Loucy (cell line): ENCODE measurements around the gene PEX11B.

Experiments used
- EZH2phosphoT487 ChIP-seq: fragments of 200-600 bp; IDR thresholded peaks from 2 replicates; pipeline ENCODE4 v1.6.1; 2018; ENCODE audit warnings: antibody characterized with exemption, mild to moderate bottlenecking, moderate library complexity, borderline replicate concordance
- TF ChIP-seq, protein P1 (sequence below): fragments of 200-600 bp; sonication (generic); conservative IDR thresholded peaks from 2 replicates; pipeline ENCODE4 v1.5.1; 2014; ENCODE audit warnings: mild to moderate bottlenecking, antibody characterized with exemption, low read length

DNA sequence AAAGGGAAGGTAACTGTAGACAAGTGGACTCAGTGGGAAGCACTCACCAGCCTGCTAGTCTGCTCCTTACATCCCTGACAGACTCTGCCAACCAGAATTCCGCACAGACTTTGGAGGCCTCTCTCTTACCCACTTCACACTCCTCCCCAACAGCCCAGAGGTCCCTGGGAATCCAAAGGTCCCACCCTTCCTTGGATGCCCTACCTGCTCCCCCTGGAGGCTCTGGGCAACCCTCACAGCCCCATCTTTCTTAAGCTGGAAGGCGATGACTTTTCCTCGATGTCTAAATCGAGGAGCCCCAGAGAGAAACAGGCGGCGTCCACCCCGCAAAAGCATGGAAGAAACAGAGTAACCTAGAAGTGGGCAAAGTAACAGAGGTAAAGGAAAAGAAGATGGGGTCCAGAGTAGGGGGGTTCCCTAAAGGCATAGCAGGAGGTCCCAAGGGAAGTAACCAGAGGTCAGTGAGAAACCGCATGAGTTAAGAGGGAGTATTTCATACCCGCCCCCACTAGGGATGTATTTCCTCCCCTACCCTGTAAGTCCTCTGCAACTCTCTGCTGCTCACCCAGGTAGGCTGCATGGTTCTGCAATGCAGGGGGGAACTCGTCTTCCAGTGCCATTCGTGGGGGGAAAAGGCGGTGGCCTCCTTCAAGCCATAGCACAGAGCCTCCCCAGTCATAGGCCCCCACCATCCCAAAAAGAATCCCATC, 17.1 kb downstream of the PEX11B start:
- TF ChIP-seq, protein P1, sequence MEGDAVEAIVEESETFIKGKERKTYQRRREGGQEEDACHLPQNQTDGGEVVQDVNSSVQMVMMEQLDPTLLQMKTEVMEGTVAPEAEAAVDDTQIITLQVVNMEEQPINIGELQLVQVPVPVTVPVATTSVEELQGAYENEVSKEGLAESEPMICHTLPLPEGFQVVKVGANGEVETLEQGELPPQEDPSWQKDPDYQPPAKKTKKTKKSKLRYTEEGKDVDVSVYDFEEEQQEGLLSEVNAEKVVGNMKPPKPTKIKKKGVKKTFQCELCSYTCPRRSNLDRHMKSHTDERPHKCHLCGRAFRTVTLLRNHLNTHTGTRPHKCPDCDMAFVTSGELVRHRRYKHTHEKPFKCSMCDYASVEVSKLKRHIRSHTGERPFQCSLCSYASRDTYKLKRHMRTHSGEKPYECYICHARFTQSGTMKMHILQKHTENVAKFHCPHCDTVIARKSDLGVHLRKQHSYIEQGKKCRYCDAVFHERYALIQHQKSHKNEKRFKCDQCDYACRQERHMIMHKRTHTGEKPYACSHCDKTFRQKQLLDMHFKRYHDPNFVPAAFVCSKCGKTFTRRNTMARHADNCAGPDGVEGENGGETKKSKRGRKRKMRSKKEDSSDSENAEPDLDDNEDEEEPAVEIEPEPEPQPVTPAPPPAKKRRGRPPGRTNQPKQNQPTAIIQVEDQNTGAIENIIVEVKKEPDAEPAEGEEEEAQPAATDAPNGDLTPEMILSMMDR: no peak
- no peak for TF ChIP-seq EZH2phosphoT487
